ENCODE measurements around the gene TCAIM.

Gene TCAIM

DNA sequence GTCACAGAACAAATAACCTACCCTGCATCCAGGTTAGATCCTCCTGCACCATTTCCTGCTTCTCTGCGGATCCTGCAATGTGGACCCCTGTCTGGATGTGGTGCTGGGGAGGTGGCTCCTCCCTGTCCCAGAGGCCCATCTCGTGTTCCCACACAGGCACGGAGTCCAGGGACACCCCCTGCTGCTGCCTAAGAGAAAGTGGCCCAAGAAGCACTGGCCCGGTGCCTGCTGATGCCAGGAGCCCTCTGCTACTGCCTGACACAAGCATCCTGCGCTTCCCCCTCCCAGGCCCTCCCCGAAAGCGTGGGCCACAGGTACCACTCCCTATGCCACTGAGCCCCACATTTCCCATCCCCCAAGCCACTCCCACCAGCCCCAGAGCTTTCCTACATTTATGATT, 90.3 kb downstream of the TCAIM start:
- H3K79me2 ChIP-seq (ENCODE audit: insufficient read depth, low read length): no peaks in the 10 kb centered on the region
- no peak for ATAC-seq (ENCODE audit: insufficient read depth, low read depth)

DNA sequence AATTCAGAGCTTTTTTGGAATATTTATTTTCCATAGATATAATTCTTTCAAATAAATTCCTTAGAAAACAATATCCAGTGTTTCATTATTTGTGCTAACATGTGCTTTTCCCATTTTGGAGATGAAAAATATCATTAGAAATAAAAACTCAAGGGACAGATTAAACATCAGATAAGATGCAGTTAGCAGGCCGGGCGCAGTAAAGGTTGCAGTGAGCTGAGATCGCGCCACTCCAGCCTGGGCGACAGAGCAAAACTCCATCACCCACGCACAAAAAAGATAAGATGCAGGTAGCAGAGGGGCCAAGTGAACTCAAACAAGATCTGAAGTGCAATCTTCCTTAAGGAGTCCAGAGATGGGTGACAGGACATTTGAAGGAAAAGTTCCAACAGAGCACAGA, 90.9 kb downstream of the TCAIM start:
- Histone ChIP-seq H3K9ac (ENCODE audit: low read depth, low read length) (no peak overlapping the region), H3K4me1 (ENCODE audit: insufficient read depth, low read length) (no peaks in the 10 kb centered on the region), H3K79me2 (ENCODE audit: insufficient read depth, low read length) (no peaks in the 10 kb centered on the region), H3K27ac (ENCODE audit: low read length) (no peak overlapping the region), H4K20me1 (ENCODE audit: insufficient read depth, low read length) (no peaks in the 10 kb centered on the region), H3K27me3 (ENCODE audit: insufficient read depth, low read length, poor library complexity) (no peaks in the 10 kb centered on the region), H3K9me3 (ENCODE audit: insufficient read depth, low read length, severe bottlenecking) (no peaks in the 10 kb centered on the region), H2AFZ (ENCODE audit: low read depth, low read length) (no peak overlapping the region), H3K36me3 (ENCODE audit: insufficient read depth, low read length) (no peaks in the 10 kb centered on the region), H3K4me3 (ENCODE audit: low read depth in 1 of 2, low read length in 2 of 2) (no peak overlapping the region), H3K4me2 (ENCODE audit: insufficient read depth, low read length) (no peak overlapping the region)
- DNase-seq (no peak), ATAC-seq (ENCODE audit: insufficient read depth, low read depth) (no peak)
- TF ChIP-seq EZH2 (IDR thresholded peaks at IDR 0.05; ENCODE audit: borderline replicate concordance, low read depth, low read length, severe bottlenecking): no peak
- TF ChIP-seq, protein P1, sequence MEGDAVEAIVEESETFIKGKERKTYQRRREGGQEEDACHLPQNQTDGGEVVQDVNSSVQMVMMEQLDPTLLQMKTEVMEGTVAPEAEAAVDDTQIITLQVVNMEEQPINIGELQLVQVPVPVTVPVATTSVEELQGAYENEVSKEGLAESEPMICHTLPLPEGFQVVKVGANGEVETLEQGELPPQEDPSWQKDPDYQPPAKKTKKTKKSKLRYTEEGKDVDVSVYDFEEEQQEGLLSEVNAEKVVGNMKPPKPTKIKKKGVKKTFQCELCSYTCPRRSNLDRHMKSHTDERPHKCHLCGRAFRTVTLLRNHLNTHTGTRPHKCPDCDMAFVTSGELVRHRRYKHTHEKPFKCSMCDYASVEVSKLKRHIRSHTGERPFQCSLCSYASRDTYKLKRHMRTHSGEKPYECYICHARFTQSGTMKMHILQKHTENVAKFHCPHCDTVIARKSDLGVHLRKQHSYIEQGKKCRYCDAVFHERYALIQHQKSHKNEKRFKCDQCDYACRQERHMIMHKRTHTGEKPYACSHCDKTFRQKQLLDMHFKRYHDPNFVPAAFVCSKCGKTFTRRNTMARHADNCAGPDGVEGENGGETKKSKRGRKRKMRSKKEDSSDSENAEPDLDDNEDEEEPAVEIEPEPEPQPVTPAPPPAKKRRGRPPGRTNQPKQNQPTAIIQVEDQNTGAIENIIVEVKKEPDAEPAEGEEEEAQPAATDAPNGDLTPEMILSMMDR (IDR thresholded peaks at IDR 0.05; ENCODE audit: borderline replicate concordance, extremely low read depth, low read length, poor library complexity, severe bottlenecking): no peak

More for the DNA sequence above, 90.3 kb downstream of the TCAIM start:
- TF ChIP-seq, protein P1 (IDR thresholded peaks at IDR 0.05; ENCODE audit: borderline replicate concordance, extremely low read depth, low read length, poor library complexity, severe bottlenecking): no peak
- no peak for TF ChIP-seq EZH2 (IDR thresholded peaks at IDR 0.05; ENCODE audit: borderline replicate concordance, low read depth, low read length, severe bottlenecking)
- Histone ChIP-seq H2AFZ (ENCODE audit: low read depth, low read length) (no peak overlapping the region), H3K36me3 (ENCODE audit: insufficient read depth, low read length) (no peaks in the 10 kb centered on the region), H3K4me2 (ENCODE audit: insufficient read depth, low read length) (no peak overlapping the region), H3K4me3 (ENCODE audit: low read depth in 1 of 2, low read length in 2 of 2) (no peak overlapping the region), H3K4me1 (ENCODE audit: insufficient read depth, low read length) (no peaks in the 10 kb centered on the region), H3K9me3 (ENCODE audit: insufficient read depth, low read length, severe bottlenecking) (no peaks in the 10 kb centered on the region), H3K27ac (ENCODE audit: low read length) (no peak overlapping the region), H3K27me3 (ENCODE audit: insufficient read depth, low read length, poor library complexity) (no peaks in the 10 kb centered on the region), H3K9ac (ENCODE audit: low read depth, low read length) (no peak overlapping the region), H4K20me1 (ENCODE audit: insufficient read depth, low read length) (no peaks in the 10 kb centered on the region)
- DNase-seq: no peak

DNA sequence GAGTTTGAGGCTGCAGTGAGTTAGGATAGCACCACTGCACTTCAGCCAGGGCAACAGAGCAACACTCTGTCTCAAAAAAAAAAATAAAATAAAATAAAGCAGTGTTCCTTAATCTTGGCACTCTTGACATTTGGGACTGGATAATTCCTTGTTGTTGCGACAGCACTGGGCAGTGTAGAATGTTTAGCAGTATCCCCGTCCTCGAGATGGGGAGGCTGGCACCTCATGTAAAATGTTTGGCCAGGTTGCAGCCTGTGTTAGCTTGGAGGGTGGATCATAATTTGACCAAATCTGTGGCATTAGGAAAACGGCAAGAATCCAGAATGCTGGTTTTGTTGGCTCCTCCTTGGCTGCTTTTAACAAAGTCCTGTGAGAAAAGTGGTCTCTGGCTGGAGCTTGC, 91.9 kb downstream of the TCAIM start:
- no peaks in the 10 kb centered on the region for H3K36me3 ChIP-seq (ENCODE audit: insufficient read depth, low read length)
- no peaks in the 10 kb centered on the region for H4K20me1 ChIP-seq (ENCODE audit: insufficient read depth, low read length)
- no peaks in the 10 kb centered on the region for H3K27me3 ChIP-seq (ENCODE audit: insufficient read depth, low read length, poor library complexity)
- no peak overlapping the region for H3K27ac ChIP-seq (ENCODE audit: low read length)
- no peak overlapping the region for H3K4me2 ChIP-seq (ENCODE audit: insufficient read depth, low read length)
- no peak overlapping the region for H3K4me3 ChIP-seq (ENCODE audit: low read depth in 1 of 2, low read length in 2 of 2)
- no peak overlapping the region for H2AFZ ChIP-seq (ENCODE audit: low read depth, low read length)
- H3K9me3 ChIP-seq (ENCODE audit: insufficient read depth, low read length, severe bottlenecking): no peaks in the 10 kb centered on the region
- TF ChIP-seq, protein P1 (IDR thresholded peaks at IDR 0.05; ENCODE audit: borderline replicate concordance, extremely low read depth, low read length, poor library complexity, severe bottlenecking): no peak
- TF ChIP-seq EZH2 (IDR thresholded peaks at IDR 0.05; ENCODE audit: borderline replicate concordance, low read depth, low read length, severe bottlenecking): no peak
- no peaks in the 10 kb centered on the region for H3K4me1 ChIP-seq (ENCODE audit: insufficient read depth, low read length)
- no peaks in the 10 kb centered on the region for H3K79me2 ChIP-seq (ENCODE audit: insufficient read depth, low read length)
- H3K9ac ChIP-seq (ENCODE audit: low read depth, low read length): no peak overlapping the region
- ATAC-seq (ENCODE audit: insufficient read depth, low read depth): no peak
- no peak for DNase-seq
